ENCODE data around the gene UNC119B.

Gene UNC119B

GRCh38 chr12:120763250-120763649 is 53.0 kb downstream of the UNC119B start:
- H3K4me3 ChIP-seq (ENCODE audit: low read length) = no peak overlapping the region
- no peak overlapping the region for H3K9ac ChIP-seq (ENCODE audit: low read depth, low read length)
- peaks cover 13% of the 10 kb centered on the region; the same call in 1 of the 2 replicates for H3K4me1 ChIP-seq (ENCODE audit: insufficient read depth, low read length)
- H3K27ac ChIP-seq (ENCODE audit: low read length) = no peak overlapping the region
- H3K36me3 ChIP-seq (ENCODE audit: insufficient read depth, low read depth, low read length) = peaks cover 70% of the 10 kb centered on the region
- H3K27me3 ChIP-seq (ENCODE audit: insufficient read depth, low read length) = no peaks in the 10 kb centered on the region
- no peaks in the 10 kb centered on the region for H3K9me3 ChIP-seq (ENCODE audit: insufficient read depth, low read depth, low read length)

- peaks cover 1% of the 10 kb centered on the region; the same call in 1 of the 2 replicates for H3K4me1 ChIP-seq (ENCODE audit: insufficient read depth, low read length)
- no peak overlapping the region for H3K9ac ChIP-seq (ENCODE audit: low read depth, low read length)
- no peaks in the 10 kb centered on the region for H3K27me3 ChIP-seq (ENCODE audit: insufficient read depth, low read length)
- H3K36me3 ChIP-seq (ENCODE audit: insufficient read depth, low read depth, low read length) = peaks cover 80% of the 10 kb centered on the region
- H3K27ac ChIP-seq (ENCODE audit: low read length) = no peak overlapping the region
- H3K4me3 ChIP-seq (ENCODE audit: low read length) = no peak overlapping the region
- no peaks in the 10 kb centered on the region for H3K9me3 ChIP-seq (ENCODE audit: insufficient read depth, low read depth, low read length)
These were observed 54.6 kb downstream of the UNC119B start for GRCh38 chr12:120764816-120765215.

- Histone ChIP-seq H3K9me3 (ENCODE audit: insufficient read depth, low read depth, low read length) (no peaks in the 10 kb centered on the region), H3K27me3 (ENCODE audit: insufficient read depth, low read length) (no peaks in the 10 kb centered on the region), H3K9ac (ENCODE audit: low read depth, low read length) (no peak overlapping the region), H3K4me3 (ENCODE audit: low read length) (no peak overlapping the region), H3K36me3 (ENCODE audit: insufficient read depth, low read depth, low read length) (peaks cover 73% of the 10 kb centered on the region), H3K4me1 (ENCODE audit: insufficient read depth, low read length) (no peaks in the 10 kb centered on the region), H3K27ac (ENCODE audit: low read length) (no peak overlapping the region)
These were observed 56.3 kb downstream of the UNC119B start for GRCh38 chr12:120766566-120766965.

GRCh38 chr12:120767071-120768024 is 57.1 kb downstream of the UNC119B start:
- Histone ChIP-seq H3K9me3 (ENCODE audit: insufficient read depth, low read depth, low read length) (no peaks in the 10 kb centered on the region), H3K27me3 (ENCODE audit: insufficient read depth, low read length) (no peaks in the 10 kb centered on the region), H3K36me3 (ENCODE audit: insufficient read depth, low read depth, low read length) (peaks cover 66% of the 10 kb centered on the region), H3K4me3 (ENCODE audit: low read length) (no peak overlapping the region), H3K27ac (ENCODE audit: low read length) (no peak overlapping the region), H3K4me1 (ENCODE audit: insufficient read depth, low read length) (no peaks in the 10 kb centered on the region), H3K9ac (ENCODE audit: low read depth, low read length) (no peak overlapping the region)

GRCh38 chr12:120771097-120771496 is 60.8 kb downstream of the UNC119B start:
- Histone ChIP-seq H3K9me3 (ENCODE audit: insufficient read depth, low read depth, low read length) (no peaks in the 10 kb centered on the region), H3K9ac (ENCODE audit: low read depth, low read length) (no peak overlapping the region), H3K27ac (ENCODE audit: low read length) (no peak overlapping the region), H3K36me3 (ENCODE audit: insufficient read depth, low read depth, low read length) (peaks cover 32% of the 10 kb centered on the region), H3K4me3 (ENCODE audit: low read length) (no peak overlapping the region), H3K4me1 (ENCODE audit: insufficient read depth, low read length) (no peaks in the 10 kb centered on the region), H3K27me3 (ENCODE audit: insufficient read depth, low read length) (no peaks in the 10 kb centered on the region)
